Activated naive CD4-positive, alpha-beta T cell treated with anti-CD3 and anti-CD28 coated beads for 36 hours (primary cell): ENCODE data around the gene SLC22A5. TPM values are rescaled to one million over a fixed set of nuclear protein-coding genes. Genes with fewer than 3 reads are reported as not detected.
A peak's percentile ranks its signal among the peaks of the same experiment; 100 is the strongest.

Source experiments
- CTCF ChIA-PET: fragments of 350-600 bp; sonication (Branson Sonifier 250); formaldehyde crosslinking; loops from one replicate; lab custom pipeline; 2021; ENCODE audit warnings: antibody characterized with exemption; lab: Charles Lee
- DNase-seq: peaks from one replicate; pipeline ENCODE4 v3.0.0-alpha.2; 2020
- H3K27ac Mint-ChIP-seq: one replicate; pipeline ENCODE4 v1.8.0; 2021; ENCODE audit warnings: mild to moderate bottlenecking, mixed read lengths
- H3K27me3 Mint-ChIP-seq: one replicate; pipeline ENCODE4 v1.8.0; 2021; ENCODE audit warnings: low read depth, mixed read lengths
- H3K36me3 Mint-ChIP-seq: one replicate; pipeline ENCODE4 v1.8.0; 2021; ENCODE audit warnings: low read depth, mixed read lengths
- H3K4me1 Mint-ChIP-seq: one replicate; pipeline ENCODE4 v1.8.0; 2021; ENCODE audit warnings: low read depth, mixed read lengths
- H3K4me3 Mint-ChIP-seq: one replicate; pipeline ENCODE4 v1.8.0; 2021; ENCODE audit warnings: mild to moderate bottlenecking, moderate library complexity, mixed read lengths
- H3K9me3 Mint-ChIP-seq: one replicate; pipeline ENCODE4 v1.8.0; 2021; ENCODE audit warnings: mixed read lengths
- intact Hi-C: fragments of 100-400 bp; cut with micrococcal nuclease; formaldehyde crosslinking; loops from one replicate; pipeline ENCODE4 v1.15.1; 2023
- total RNA-seq, 2 experiments: library from RNA; stranded (reverse); gene quantifications; one replicate each; pipeline ENCODE4 v1.2.3, GENCODE V29; 2021

The SLC22A5 gene
- total RNA-seq, 2 experiments from 2014 or later: 3.1 to 3.6 TPM

GRCh38 chr5:132344775-132345514, 24.6 kb upstream of the SLC22A5 start:
- H3K27ac Mint-ChIP-seq: no peak overlapping the region
- DNase-seq: no peak
- CTCF ChIA-PET: interaction anchor here (0.8 kb wide), 1 partner anchor 73 kb away, joined by 3 read pairs; no protein-coding TSS in a partner anchor
- no peak overlapping the region for H3K4me3 Mint-ChIP-seq
- peaks cover 7% of the 10 kb centered on the region for H3K36me3 Mint-ChIP-seq
- intact Hi-C loops: no loop called here
- H3K27me3 Mint-ChIP-seq: no peaks in the 10 kb centered on the region
- no peaks in the 10 kb centered on the region for H3K4me1 Mint-ChIP-seq
- H3K9me3 Mint-ChIP-seq: peaks cover 1% of the 10 kb centered on the region

DNA sequence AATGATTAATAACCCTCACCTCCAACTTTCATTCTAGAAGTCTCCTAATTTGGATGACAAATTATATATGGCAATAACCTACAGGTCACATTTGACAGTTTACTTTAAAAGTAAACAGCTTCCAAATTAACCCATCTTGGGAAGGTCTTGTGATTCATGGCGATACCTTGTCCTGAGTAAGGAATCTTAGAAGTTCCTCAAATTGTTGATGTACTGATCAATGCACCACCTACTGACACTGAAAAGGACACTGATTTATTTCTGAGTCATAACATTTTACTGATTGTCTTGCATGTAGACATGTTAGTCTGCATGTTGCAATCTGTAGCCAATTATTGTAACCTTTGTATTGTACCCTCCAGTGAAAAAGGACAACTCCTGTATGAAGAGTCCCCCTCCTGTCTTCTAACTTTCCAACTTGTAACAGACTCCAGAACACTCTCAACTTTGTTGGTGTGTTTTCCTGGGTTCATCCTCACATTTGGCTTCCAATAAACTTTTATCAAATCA, 16.0 kb upstream of the SLC22A5 start:
- no peaks in the 10 kb centered on the region for H3K27me3 Mint-ChIP-seq
- no peaks in the 10 kb centered on the region for H3K4me1 Mint-ChIP-seq
- no peak for DNase-seq
- H3K9me3 Mint-ChIP-seq: peaks cover 1% of the 10 kb centered on the region
- CTCF ChIA-PET: no interaction called here
- intact Hi-C loops: no loop called here
- peaks cover 14% of the 10 kb centered on the region for H3K36me3 Mint-ChIP-seq
- no peak overlapping the region for H3K4me3 Mint-ChIP-seq
- no peak overlapping the region for H3K27ac Mint-ChIP-seq

- no peak overlapping the region for H3K27ac Mint-ChIP-seq
- no peaks in the 10 kb centered on the region for H3K4me1 Mint-ChIP-seq
- H3K36me3 Mint-ChIP-seq: peaks cover 11% of the 10 kb centered on the region
- no peak for DNase-seq
- peaks cover 1% of the 10 kb centered on the region for H3K9me3 Mint-ChIP-seq
- intact Hi-C loops: no loop called here
- no peak overlapping the region for H3K4me3 Mint-ChIP-seq
- CTCF ChIA-PET: interaction anchor here (0.5 to 1.2 kb wide), 2 partner anchors 14 to 22 kb away, joined by 3 read pairs; no protein-coding TSS in a partner anchor
- no peaks in the 10 kb centered on the region for H3K27me3 Mint-ChIP-seq
Measured at GRCh38 chr5:132354381-132355139, 14.9 kb upstream of the SLC22A5 start.

- no peak overlapping the region for H3K4me3 Mint-ChIP-seq
- CTCF ChIA-PET: interaction anchor here (1.2 kb wide), 1 partner anchor 13 kb away, joined by 3 read pairs; no protein-coding TSS in a partner anchor
- intact Hi-C loops: no loop called here
Measured at GRCh38 chr5:132355140-132355765, 14.3 kb upstream of the SLC22A5 start.

DNA sequence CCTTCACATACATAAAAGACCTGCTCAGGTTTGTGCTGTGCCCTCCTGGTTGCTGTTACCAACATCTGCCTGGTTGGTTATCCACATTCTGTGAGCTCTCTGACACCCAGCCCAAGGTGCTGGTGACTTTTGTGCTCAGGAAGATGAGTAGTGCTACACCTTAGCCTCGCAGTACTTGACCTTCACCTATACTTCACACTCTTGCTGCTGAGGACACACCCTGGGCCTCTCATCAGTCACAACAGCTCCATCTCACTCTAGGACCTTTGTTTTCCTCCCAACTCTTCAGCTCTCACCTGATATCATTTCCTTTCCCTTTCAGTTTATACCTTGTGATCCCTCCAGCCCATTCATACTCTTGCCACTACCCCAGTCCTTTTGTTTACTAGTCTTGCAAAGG, 10.7 kb upstream of the SLC22A5 start:
- DNase-seq: no peak
- Mint-ChIP-seq H3K4me1 (no peaks in the 10 kb centered on the region), H3K27ac (no peak overlapping the region), H3K4me3 (no peak overlapping the region), H3K36me3 (peaks cover 2% of the 10 kb centered on the region), H3K9me3 (no peaks in the 10 kb centered on the region), H3K27me3 (no peaks in the 10 kb centered on the region)
- CTCF ChIA-PET: interaction anchor here (1.2 kb wide), 1 partner anchor 87 kb away, joined by 4 read pairs; no protein-coding TSS in a partner anchor
- intact Hi-C loops: no loop called here

More at GRCh38 chr5:132355140-132355765, 14.3 kb upstream of the SLC22A5 start:
- Mint-ChIP-seq H3K9me3 (no peaks in the 10 kb centered on the region), H3K36me3 (peaks cover 4% of the 10 kb centered on the region), H3K27me3 (no peaks in the 10 kb centered on the region), H3K27ac (no peak overlapping the region), H3K4me1 (no peaks in the 10 kb centered on the region)
- DNase-seq: no peak

DNA sequence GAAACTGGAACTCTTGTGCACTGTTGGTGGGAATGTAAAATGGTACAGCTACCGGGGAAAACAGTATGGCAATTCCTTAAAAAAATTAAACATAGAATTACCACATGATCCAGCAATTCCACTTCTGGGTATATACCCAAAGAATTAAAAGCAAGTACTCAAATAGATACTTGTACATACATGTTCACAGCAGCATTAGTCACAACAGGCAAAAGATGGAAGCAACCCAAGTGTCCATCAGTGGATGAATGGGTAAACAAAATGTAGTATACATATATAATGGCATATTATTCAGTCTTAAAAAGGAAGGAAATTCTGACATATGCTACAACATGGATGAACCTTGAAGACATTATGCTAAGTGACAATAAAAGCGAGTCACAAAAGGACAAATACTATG, 7.4 kb upstream of the SLC22A5 start:
- intact Hi-C loops: no loop called here
- no peaks in the 10 kb centered on the region for H3K4me1 Mint-ChIP-seq
- CTCF ChIA-PET: no interaction called here
- H3K9me3 Mint-ChIP-seq: no peaks in the 10 kb centered on the region
- no peak overlapping the region for H3K27ac Mint-ChIP-seq
- H3K4me3 Mint-ChIP-seq: no peak overlapping the region
- DNase-seq: no peak
- H3K36me3 Mint-ChIP-seq: peaks cover 4% of the 10 kb centered on the region
- no peaks in the 10 kb centered on the region for H3K27me3 Mint-ChIP-seq

- H3K4me3 Mint-ChIP-seq: no peak overlapping the region
- intact Hi-C loops: no loop called here
- CTCF ChIA-PET: no interaction called here
- H3K4me1 Mint-ChIP-seq: no peaks in the 10 kb centered on the region
- no peak overlapping the region for H3K27ac Mint-ChIP-seq
- DNase-seq: peak; percentile 34
- H3K9me3 Mint-ChIP-seq: no peaks in the 10 kb centered on the region
- peaks cover 4% of the 10 kb centered on the region for H3K36me3 Mint-ChIP-seq
- no peaks in the 10 kb centered on the region for H3K27me3 Mint-ChIP-seq
Measured at GRCh38 chr5:132363431-132364112, 5.9 kb upstream of the SLC22A5 start.

DNA sequence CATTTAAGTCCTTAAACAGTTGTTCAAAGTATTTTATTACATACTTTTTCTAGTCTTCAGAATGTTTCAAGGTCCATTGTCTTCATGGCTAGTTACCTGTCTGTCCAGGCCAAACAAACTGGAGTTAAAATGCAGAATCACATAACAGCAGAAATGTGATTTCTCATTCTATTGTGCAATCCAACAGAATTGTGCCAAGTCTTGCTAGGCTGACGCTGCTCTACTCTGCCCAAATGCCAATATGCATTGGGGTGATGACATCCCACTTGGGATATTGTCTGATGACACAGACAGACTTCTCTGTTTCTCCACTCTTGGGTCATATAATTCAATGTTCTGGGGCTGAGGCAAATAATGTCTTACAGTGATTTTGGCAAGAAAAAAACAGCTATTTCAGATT, 5.2 kb upstream of the SLC22A5 start:
- Mint-ChIP-seq H3K27ac (no peak overlapping the region), H3K4me1 (peaks cover 3% of the 10 kb centered on the region), H3K27me3 (no peaks in the 10 kb centered on the region), H3K36me3 (peaks cover 4% of the 10 kb centered on the region), H3K9me3 (no peaks in the 10 kb centered on the region), H3K4me3 (no peak overlapping the region)
- CTCF ChIA-PET: interaction anchor here (1.2 kb wide), 1 partner anchor 22 kb away, joined by 4 read pairs; no protein-coding TSS in a partner anchor
- no peak for DNase-seq
- intact Hi-C loops: no loop called here

DNA sequence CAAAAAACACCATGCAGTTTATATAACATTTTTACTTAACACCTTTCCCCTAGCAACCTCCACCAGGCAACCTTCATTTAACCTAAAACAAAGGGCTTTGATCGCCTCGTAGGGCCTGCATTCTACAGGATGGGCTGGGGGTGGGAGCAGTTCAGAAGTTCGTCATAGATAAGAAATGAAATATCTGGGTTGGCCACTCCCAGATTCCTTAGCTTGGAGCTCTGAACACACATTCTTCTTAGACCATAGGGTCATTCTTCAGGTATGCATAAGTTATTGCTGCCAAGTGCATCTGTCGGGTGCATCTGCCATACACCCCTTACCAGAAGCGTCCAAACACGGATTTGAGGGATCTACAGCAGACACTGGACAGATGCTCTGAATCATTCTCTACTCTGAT, 4.3 kb upstream of the SLC22A5 start:
- Mint-ChIP-seq H3K27me3 (no peaks in the 10 kb centered on the region), H3K4me1 (peaks cover 3% of the 10 kb centered on the region), H3K27ac (no peak overlapping the region), H3K4me3 (no peak overlapping the region), H3K36me3 (peaks cover 4% of the 10 kb centered on the region), H3K9me3 (no peaks in the 10 kb centered on the region)
- intact Hi-C loops: loop anchor here (5.0 kb wide), 1 partner anchor 303 kb away; the partner anchor contains the start of gene IL3
- DNase-seq: no peak
- CTCF ChIA-PET: interaction anchor here (0.8 to 1.8 kb wide), 3 partner anchors 21 to 433 kb away, joined by 4 to 8 read pairs (median 5); no protein-coding TSS in a partner anchor

GRCh38 chr5:132368186-132368585, 1.3 kb upstream of the SLC22A5 start:
- H3K36me3 Mint-ChIP-seq: peaks cover 4% of the 10 kb centered on the region
- H3K27ac Mint-ChIP-seq: no peak overlapping the region
- no peak for DNase-seq
- no peak overlapping the region for H3K4me3 Mint-ChIP-seq
- intact Hi-C loops: loop anchor here (5.0 kb wide), 1 partner anchor 306 kb away; the partner anchor contains the start of gene IL3
- peaks cover 22% of the 10 kb centered on the region for H3K4me1 Mint-ChIP-seq
- CTCF ChIA-PET: interaction anchor here (0.5 to 2.9 kb wide), 7 partner anchors 14 to 712 kb away, joined by 3 to 14 read pairs (median 4); no protein-coding TSS in a partner anchor
- no peaks in the 10 kb centered on the region for H3K9me3 Mint-ChIP-seq
- no peaks in the 10 kb centered on the region for H3K27me3 Mint-ChIP-seq

GRCh38 chr5:132369007-132369473, 470 bp upstream of the SLC22A5 start:
- Mint-ChIP-seq H3K4me1 (peaks cover 22% of the 10 kb centered on the region), H3K36me3 (peaks cover 2% of the 10 kb centered on the region), H3K27ac (peak overlapping the region; percentile 17), H3K4me3 (peak overlapping the region; percentile 77), H3K27me3 (no peaks in the 10 kb centered on the region), H3K9me3 (no peaks in the 10 kb centered on the region)
- CTCF ChIA-PET: interaction anchor here (0.6 to 2.9 kb wide), 9 partner anchors 17 to 497 kb away, joined by 3 to 14 read pairs (median 6); partner anchors contain the start of gene SLC22A4
- intact Hi-C loops: loop anchor here (1.0 to 5.0 kb wide), 4 partner anchors 74 to 307 kb away; partner anchors contain the start of gene IL3
- no peak for DNase-seq
